M059J (cell line): ENCODE measurements around the gene SMOC2. TPM values are rescaled to one million over a fixed set of nuclear protein-coding genes. Genes with fewer than 3 reads are reported as not detected.
"Not testable (repeated sequence)": the region's sequence is repeated elsewhere in the genome, so short reads cannot be mapped to it uniquely, and the experiment has no call there.

Source experiments
- DNase-seq: peaks from one replicate; pipeline ENCODE4 v3.0.0-alpha.2; 2012; ENCODE audit warnings: low read depth
- total RNA-seq: library from RNA; depleted of rRNA; stranded (reverse); fragments of >200 nt; shearing (Covaris generic); gene quantifications from 2 replicates; pipeline ENCODE4 v1.2.3, GENCODE V29; 2014

Gene SMOC2
- total RNA-seq, 1 experiment from 2014 or later, result 0.47 TPM

- no peak for DNase-seq
Observed at GRCh38 chr6:168600381-168600780, 159.4 kb downstream of the SMOC2 start.

DNA sequence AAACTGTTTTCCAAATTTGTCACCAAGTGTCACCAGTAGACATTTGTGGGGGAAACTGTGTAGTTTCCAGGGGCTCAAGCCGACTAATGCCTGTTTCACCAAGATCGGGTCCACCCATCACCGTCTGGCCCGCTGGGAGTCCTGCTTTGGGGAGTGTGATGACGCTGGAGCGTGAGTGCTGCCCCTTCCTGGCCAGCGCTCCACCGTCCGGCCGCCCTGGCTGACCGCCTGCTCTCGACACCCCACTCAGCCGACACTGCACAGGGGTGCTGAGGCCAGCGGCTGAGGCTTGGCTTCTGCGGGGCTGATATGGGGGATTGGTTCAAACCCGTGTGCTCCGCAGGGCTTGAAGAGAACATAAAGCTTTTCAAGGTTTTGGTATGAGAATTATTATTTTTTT lies 160.1 kb downstream of the SMOC2 start:
- DNase-seq, result no peak

DNA sequence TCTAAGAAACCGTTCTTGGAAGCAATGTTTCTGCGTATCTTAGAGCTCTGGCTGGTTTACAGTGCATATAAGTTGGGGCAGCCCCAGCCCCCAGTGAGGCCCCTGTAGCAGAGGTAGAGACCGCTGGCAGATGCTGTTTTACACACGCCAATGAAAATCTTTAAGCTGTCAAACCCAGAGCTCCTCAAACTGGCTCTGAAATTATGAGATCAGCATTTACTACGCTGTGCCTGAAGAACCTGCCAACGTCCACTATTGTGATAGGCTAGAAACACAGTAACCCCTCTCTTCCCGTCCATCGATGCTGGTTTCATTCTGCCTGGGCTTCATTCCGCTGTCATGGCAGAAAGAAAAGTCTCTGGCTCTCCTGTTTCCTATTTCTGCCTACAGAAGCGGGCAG lies 160.6 kb downstream of the SMOC2 start:
- DNase-seq, result no peak

DNA sequence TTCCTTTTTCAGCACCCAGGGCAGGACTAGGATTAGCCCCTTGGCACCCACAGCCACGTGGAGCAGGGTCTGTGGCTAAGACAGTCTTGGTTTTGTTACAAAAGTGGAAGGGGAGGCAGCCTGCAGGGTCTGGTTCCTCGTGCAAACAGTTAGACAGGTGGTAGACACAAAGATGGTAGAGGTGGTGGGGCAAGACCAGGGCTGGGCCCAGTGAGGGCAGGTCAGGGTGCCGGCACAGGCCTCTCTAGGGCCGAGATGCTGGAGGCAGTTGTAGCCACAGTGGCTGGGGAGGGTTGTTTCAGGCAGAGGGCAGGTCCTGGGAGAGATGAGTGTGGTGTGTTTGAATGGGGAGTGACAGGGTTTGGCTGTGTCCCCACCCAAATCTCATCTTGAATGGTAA lies 161.6 kb downstream of the SMOC2 start:
- no peak for DNase-seq

DNA sequence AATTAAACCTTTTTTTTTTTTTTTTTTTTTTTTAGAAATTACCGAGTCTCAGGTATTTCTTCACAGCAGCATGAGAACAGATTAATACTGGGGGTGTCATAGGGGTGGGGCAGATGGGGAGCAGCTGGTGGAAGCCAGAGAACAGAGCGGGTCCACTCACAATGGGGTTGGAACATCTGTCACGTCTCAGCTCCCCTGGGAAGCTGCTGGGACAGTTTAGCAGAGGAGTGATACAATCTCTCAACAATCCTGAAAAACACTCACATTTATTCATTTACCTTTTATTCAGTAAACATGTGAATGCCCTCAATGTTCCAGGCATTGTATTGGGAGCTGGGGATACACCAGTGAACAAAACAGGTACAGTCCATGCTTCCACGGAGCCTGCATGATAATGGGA lies 162.2 kb downstream of the SMOC2 start:
- DNase-seq, result no peak

DNA sequence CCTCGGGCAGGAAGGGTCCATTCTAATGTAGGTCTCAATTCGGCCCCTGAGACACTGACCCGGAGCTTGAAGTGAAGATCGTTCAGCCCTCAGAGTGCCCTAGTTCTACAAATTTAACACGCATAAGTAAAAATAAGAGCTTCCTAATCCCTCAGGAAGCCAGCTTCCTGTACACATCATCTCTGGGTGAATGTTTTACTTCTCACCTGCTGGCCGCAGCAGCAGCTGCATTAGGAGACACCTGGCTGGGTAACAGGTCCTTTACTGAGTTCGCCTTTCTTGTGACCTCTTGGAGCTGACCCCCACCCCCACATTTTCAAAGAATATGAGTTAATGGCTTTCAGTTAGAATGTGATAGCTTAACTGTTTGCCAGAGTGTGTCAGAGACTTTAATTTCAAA lies 165.0 kb downstream of the SMOC2 start:
- no peak for DNase-seq

DNA sequence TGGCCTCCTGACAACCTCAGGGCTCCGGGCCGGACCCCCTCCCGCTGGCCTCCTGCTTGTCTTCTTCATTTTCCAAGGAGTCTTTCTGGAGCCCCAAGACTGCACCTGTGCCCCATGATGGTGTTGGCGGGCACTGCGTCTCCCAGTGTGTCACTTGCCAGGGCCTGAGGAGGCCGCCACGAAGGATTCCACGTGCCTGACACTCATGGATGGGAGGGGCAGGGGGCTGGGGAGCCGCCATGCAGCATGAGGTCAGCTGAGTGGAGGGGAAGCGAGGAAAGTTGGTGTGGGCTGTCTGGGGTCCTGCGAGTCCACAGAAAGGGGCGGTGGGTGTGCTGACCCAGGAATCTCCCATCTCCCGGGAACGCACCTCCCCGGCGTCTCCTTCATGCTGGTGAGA lies 165.7 kb downstream of the SMOC2 start:
- DNase-seq, result no peak

DNA sequence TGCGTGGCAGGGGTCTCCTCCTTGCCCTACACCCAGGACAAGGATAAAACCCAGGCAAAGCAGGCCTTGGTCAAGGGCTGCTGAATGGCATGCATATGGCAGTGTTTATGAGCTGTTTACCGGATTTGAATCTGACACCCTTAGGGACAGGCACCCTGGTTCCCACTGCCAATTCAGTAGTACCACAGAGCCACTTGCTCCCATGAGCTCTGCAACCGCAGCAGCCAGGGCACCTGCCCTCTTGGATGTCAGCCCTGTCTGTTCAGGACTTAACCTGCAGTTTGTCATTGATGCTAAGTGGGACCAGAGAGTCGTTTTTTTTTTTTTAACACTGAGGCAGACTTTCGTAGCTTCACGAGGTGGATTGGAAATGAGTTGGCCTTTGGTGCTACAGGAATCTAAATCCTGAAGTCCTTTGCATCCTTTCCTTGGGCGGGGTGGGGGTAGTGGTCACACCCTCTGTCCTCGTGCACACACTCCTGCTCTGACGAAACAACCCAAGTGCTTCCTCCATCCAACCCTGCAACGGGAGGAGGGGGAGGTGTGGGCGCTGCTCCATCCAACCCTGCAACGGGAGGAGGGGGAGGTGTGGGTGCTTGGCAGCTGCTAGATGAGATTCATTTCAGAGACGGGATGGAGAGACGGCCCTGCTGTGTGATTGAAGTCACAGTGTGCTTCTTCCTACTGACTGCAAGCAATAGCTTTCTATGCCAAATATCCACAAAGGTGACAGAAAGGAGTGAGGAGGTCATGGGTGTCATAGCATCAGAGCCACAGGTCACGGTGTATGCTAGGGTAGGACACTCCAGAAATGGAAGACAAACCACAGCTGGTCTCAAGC lies 166.5 kb downstream of the SMOC2 start:
- DNase-seq, result no peak

DNA sequence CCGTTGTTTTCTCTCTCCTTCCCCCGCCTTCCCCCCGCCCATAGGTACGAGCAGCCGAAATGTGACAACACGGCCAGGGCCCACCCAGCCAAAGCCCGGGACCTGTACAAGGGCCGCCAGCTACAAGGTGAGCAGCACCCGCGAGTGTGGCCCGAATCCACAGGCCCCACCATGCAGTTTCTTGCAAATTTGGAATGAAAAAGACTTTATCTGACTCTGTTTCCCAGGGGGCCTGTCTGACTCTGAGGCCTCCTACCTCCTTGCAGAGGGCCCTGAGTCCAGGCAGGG lies 167.1 kb downstream of the SMOC2 start:
- no peak for DNase-seq

DNA sequence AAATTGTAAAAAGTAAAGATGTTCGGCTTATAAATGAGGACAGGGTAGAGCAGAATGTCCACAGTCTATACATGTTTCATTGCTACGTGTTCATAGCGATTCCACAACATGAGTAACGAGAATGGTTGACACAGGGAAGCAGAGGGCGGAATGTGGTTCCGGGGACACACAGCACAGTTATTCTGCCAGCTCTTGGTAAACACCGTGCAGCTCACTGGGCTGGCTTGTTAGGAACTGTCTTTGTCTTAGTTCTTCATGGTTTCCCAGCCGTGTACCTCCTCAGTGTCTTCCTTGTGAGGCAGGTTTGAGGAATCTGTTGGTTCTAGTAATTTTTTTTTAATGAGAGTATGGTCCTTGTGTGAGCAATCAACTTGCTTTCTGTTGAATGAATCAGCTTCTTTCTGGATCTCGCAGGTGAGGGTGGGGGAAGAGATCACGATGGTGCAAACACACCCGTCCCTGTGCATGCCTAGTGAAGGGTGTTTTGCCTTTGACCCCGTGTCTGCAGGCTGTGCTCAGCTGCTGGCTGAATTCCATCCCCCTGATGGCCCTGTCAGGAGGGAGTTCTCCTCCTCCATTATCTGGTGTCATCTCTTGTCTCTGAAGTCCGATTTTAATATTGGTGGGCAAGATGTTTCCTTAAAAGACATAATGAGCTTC lies 168.2 kb downstream of the SMOC2 start:
- no peak for DNase-seq

DNA sequence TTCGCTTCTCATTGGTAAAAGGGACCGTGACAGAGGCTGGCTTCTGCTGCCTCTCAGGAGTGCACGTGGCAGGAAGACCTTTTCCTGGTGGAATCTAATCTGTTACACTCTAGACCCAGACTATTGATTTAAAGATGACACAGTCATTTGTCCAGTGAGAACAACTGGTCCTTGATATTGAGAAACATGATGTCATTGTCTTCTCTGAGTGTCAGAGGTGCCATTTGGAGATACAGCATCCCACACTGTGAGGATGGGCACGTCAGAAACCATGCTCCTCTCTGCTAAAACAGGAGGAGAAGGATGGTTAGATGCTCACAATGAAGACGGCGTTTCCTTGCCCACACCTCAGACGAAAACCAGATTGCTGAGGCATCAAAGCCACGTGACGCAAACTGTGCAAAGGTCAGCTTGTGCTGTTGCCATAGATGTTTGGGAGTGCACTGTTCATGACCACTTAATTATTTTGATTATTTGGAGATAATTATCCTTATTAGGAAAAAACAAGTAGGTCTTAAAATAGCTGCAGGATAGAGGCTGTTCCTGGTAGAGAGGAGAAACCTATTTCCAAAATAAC lies 169.0 kb downstream of the SMOC2 start:
- DNase-seq, result no peak

- DNase-seq, result not testable (repeated sequence)
Observed at GRCh38 chr6:168610966-168611365, 170.0 kb downstream of the SMOC2 start.

DNA sequence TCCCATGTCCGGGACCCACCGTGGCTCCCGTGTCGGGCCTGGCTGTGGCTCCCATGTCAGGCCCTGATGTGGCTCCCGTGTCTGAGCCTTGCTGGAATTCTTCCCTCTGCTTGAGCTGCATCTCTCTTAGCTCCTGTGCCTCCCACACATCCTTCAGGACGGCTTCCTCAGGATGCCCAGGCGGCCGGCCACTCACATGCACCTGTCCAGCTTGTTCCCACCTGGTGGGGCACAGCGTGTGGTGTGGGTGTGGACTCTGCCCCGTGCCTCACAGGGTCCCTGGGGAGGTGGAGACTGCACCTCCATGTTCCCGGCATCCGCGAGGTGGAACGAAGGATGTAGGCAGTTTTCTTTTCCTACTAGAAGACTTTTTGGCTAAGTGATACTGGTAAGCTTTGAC lies 170.7 kb downstream of the SMOC2 start:
- DNase-seq, result no peak

DNA sequence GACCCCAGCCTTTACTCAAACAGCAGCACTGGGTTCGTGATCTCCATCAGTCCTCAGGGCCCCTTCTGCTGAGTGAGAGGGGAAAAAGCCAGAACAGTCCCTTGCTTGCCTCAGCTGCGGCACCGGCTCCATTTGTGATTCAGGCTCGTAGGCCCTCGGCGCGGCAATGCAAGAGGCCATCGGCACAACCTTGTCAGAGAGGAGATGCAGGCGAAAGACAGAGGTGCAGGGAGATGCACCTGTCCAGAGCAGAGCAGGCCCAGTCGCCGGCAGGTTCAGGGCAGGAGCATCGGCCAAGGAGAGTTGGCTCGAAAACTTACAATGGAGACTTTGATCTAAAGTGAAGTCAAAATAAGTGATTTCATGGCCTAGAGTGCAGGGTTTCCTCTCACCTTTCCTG lies 171.6 kb downstream of the SMOC2 start:
- no peak for DNase-seq

DNA sequence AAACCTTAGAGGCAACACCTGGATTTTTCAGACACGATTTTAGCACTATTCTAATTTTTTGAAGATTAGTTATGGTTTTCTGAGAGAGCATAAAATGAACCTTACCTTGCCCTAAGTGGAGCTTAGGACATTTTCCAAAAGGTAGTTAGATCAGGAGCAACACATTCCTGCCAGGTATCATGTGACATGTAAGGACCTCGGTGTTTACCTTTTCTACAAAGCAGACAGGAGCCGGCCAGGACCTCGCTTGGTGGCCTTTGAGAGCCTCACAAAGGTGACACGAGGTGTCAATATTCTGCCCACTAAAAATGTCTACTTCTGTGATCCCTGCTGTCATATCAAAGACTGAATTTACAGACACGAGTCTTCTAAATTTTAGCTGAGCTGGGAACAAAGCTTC lies 174.9 kb downstream of the SMOC2 start:
- DNase-seq, result no peak

DNA sequence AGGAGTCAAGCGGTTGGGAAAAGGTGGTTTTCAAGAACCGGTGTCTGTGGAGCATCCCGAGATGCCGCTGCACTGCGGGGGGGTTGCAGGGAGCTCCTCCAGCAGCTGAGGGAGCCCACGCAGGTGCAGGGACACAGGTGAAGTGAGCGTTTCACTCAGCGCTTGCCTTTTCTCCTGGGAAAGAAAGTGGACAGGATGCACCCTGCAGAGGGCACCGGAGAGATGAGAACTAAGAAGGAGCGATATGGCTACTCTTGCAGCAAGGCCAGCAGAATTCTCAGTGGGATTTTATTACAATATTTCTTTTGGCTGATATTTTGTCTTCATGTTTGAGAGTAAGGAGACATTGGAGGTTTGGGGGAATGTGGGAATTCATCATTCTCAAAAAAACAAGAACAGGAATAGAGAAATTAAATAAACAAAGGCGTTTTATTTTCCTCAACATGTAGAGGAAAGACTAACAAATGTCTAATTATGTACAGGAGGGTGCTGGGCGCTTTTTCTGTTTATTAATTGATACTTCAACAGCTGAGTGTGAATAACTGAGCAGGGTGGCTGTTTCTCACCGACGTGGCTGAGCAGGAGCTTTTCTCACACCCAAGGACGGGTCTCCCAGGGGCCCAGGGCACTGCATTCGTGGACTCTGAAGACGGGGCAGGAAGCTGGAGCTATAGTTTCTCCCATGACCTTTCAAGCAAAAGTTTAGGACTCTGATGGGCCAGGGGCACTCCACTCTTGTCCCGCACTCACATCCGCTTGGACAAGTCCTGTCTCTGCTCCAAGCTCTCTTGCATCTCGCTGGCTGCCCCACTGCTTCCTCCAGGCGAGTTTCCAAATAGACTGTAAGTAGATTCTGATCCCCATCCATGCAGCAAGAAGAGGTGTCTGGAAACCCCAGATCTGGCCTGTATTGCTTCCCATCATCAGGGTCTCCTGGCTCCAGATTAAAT lies 176.1 kb downstream of the SMOC2 start:
- DNase-seq, result no peak

DNA sequence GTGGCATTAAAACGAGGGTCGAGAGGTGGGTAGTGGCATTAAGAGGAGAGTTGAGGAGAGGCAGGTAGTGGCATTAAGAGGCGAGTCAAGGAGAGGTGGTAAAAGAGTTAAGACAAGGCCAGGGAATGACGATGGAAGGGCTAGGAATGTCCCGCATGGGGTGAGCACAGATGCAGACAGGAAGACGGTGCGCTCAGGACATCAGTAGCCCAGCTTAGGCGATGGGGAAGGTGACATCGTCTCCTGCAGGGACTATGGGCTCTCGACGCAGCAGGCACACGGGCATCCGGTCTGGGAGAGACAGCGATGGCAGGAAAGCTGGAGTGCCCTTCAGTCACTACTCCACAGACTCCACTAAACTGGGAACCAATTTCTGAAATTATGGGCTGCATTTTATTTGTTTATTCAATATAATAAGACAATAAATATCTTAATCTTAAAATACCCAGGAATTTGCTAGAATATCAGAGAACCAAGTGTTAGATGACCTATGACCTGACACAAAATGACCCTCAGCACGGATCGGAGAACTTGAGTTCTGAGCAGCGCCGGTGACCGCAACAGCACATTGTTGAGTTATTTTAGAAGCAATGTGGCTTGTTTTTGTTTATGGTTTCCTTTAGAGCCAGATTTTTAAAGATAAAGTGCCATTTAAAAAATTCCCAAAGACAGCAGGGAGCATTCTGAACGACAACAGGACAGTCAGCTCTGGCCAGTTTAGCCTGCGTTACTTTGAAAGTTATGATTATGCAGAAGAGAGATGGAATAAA lies 177.7 kb downstream of the SMOC2 start:
- DNase-seq, result no peak

GRCh38 chr6:168619560-168620314 lies 178.8 kb downstream of the SMOC2 start:
- no peak for DNase-seq

GRCh38 chr6:168620578-168620977 lies 179.6 kb downstream of the SMOC2 start:
- DNase-seq, result no peak

DNA sequence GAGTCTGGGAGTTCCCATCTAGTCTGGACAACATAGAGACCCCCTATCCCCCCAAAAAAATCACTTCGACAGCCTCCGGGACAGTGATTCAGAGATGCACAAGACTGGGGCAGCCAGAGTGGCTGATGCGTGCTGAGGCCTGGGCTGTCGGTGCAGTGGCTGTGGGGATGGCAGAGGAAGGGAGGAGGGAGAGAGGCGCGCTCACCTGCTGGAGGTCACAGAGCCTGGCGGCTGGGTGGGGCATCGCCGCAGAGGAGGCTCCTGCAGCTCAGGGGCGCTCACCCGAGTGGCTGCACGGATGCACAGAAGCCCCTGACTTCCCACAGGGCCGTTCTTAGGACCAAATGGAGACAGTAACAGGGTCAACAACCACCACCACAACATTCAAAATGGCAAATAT lies 182.8 kb downstream of the SMOC2 start:
- no peak for DNase-seq

DNA sequence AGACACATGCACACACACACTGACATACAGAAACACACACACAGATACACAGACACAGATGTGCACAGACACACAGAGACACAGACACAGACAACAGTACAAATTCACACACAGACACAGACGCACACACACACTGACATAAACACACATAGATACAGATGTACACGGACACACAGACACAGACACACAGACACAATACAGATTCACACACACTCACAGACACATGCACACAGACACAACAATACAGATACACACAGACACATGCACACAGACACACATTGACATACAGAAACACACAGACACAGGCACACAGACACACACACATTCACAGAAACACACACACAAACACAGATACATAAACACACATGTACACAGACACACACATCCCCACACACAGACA lies 183.6 kb downstream of the SMOC2 start:
- DNase-seq, result no peak
